ENCODE measurements around the gene CATSPERB.
"Not testable (repeated sequence)": the region's sequence is repeated elsewhere in the genome, so short reads cannot be mapped to it uniquely, and the experiment has no call there.

CATSPERB gene

GRCh38 chr14:91674911-91675310 lies 57.0 kb downstream of the CATSPERB start:
- Histone ChIP-seq H2BK120ac (ENCODE audit: low read depth, low read length) (no peak overlapping the region), H2BK15ac (ENCODE audit: low read length) (no peak overlapping the region), H4K8ac (ENCODE audit: low read depth, low read length) (no peak overlapping the region), H3K14ac (ENCODE audit: low read length) (no peak overlapping the region), H3K79me1 (ENCODE audit: low read depth, low read length) (no peaks in the 10 kb centered on the region), H2BK5ac (ENCODE audit: low read length) (no peak overlapping the region), H3K4me1 (ENCODE audit: control insufficient read depth in 2 of 2, insufficient read depth in 1 of 2, low read depth in 1 of 2, low read length in 2 of 2) (no peaks in the 10 kb centered on the region), H3K4ac (ENCODE audit: low read length) (no peak overlapping the region), H3K27ac (replicated peaks; ENCODE audit: low read length) (no peak overlapping the region), H2AFZ (ENCODE audit: low read length) (no peak overlapping the region), H2BK12ac (ENCODE audit: low read length) (no peak overlapping the region), H3K4me2 (ENCODE audit: insufficient read depth, low read length, poor library complexity, severe bottlenecking) (no peak overlapping the region), H2AK5ac (ENCODE audit: low read depth, low read length) (no peak overlapping the region), H3K27me3 (ENCODE audit: control insufficient read depth in 3 of 3, insufficient read depth in 3 of 3, low read depth in 1 of 3, low read length in 3 of 3) (no peaks in the 10 kb centered on the region), H3K23ac (ENCODE audit: low read depth, low read length, poor library complexity) (no peak overlapping the region), H3K18ac (ENCODE audit: low read length) (no peak overlapping the region), H3K9me3 (replicated peaks in 1 of 2; ENCODE audit: control insufficient read depth in 2 of 2, insufficient read depth in 1 of 2, low read depth in 1 of 2, low read length in 2 of 2) (peaks cover 2% of the 10 kb centered on the region in 2 donors), H3K4me3 (ENCODE audit: low read length in 2 of 2) (no peak overlapping the region), H4K91ac (ENCODE audit: low read depth, low read length, poor library complexity) (no peak overlapping the region), H3K9ac (ENCODE audit: low read depth, low read length, poor library complexity) (no peak overlapping the region), H3K36me3 (replicated peaks in 1 of 2; ENCODE audit: control insufficient read depth in 2 of 2, insufficient read depth in 2 of 2, low read length in 2 of 2) (no peaks in the 10 kb centered on the region)
- no CpG with 5 or more reads among the region's 3 CpGs for whole genome bisulfite sequencing, 2 donors (ENCODE audit: extremely low coverage in 2 of 2, insufficient read length in 2 of 2, insufficient replicate concordance in 1 of 2)
- no peak for DNase-seq (ENCODE audit: low spot score)

GRCh38 chr14:91669867-91670266 lies 62.0 kb downstream of the CATSPERB start:
- Histone ChIP-seq H2BK5ac (ENCODE audit: low read length) (no peak overlapping the region), H3K27me3 (ENCODE audit: control insufficient read depth in 3 of 3, insufficient read depth in 3 of 3, low read depth in 1 of 3, low read length in 3 of 3) (no peaks in the 10 kb centered on the region), H3K4me2 (ENCODE audit: insufficient read depth, low read length, poor library complexity, severe bottlenecking) (no peak overlapping the region), H3K14ac (ENCODE audit: low read length) (no peak overlapping the region), H2BK15ac (ENCODE audit: low read length) (no peak overlapping the region), H3K4me3 (ENCODE audit: low read length in 2 of 2) (no peak overlapping the region), H2BK120ac (ENCODE audit: low read depth, low read length) (no peak overlapping the region), H3K23ac (ENCODE audit: low read depth, low read length, poor library complexity) (no peak overlapping the region), H3K79me1 (ENCODE audit: low read depth, low read length) (no peaks in the 10 kb centered on the region), H3K36me3 (replicated peaks in 1 of 2; ENCODE audit: control insufficient read depth in 2 of 2, insufficient read depth in 2 of 2, low read length in 2 of 2) (no peaks in the 10 kb centered on the region), H2BK12ac (ENCODE audit: low read length) (no peak overlapping the region), H3K18ac (ENCODE audit: low read length) (no peak overlapping the region), H3K27ac (replicated peaks; ENCODE audit: low read length) (no peak overlapping the region), H2AK5ac (ENCODE audit: low read depth, low read length) (no peak overlapping the region), H4K91ac (ENCODE audit: low read depth, low read length, poor library complexity) (no peak overlapping the region), H2AFZ (ENCODE audit: low read length) (no peak overlapping the region), H3K9me3 (replicated peaks in 1 of 2; ENCODE audit: control insufficient read depth in 2 of 2, insufficient read depth in 1 of 2, low read depth in 1 of 2, low read length in 2 of 2) (no peaks in the 10 kb centered on the region), H4K8ac (ENCODE audit: low read depth, low read length) (no peak overlapping the region), H3K9ac (ENCODE audit: low read depth, low read length, poor library complexity) (no peak overlapping the region), H3K4me1 (ENCODE audit: control insufficient read depth in 2 of 2, insufficient read depth in 1 of 2, low read depth in 1 of 2, low read length in 2 of 2) (no peaks in the 10 kb centered on the region), H3K4ac (ENCODE audit: low read length) (no peak overlapping the region)
- WGBS, 2 donors (ENCODE audit: extremely low coverage in 2 of 2, insufficient read length in 2 of 2, insufficient replicate concordance in 1 of 2) = no CpG with 5 or more reads among the region's 2 CpGs
- DNase-seq (ENCODE audit: low spot score) = no peak

GRCh38 chr14:91667101-91667500 lies 64.8 kb downstream of the CATSPERB start:
- H3K79me1 ChIP-seq (ENCODE audit: low read depth, low read length); DNase-seq (ENCODE audit: low spot score); H2BK5ac ChIP-seq (ENCODE audit: low read length); H3K4ac ChIP-seq (ENCODE audit: low read length); H2BK15ac ChIP-seq (ENCODE audit: low read length); H3K36me3 ChIP-seq (replicated peaks in 1 of 2; ENCODE audit: control insufficient read depth in 2 of 2, insufficient read depth in 2 of 2, low read length in 2 of 2); H3K4me2 ChIP-seq (ENCODE audit: insufficient read depth, low read length, poor library complexity, severe bottlenecking); H3K4me1 ChIP-seq (ENCODE audit: control insufficient read depth in 2 of 2, insufficient read depth in 1 of 2, low read depth in 1 of 2, low read length in 2 of 2); H3K27me3 ChIP-seq (ENCODE audit: control insufficient read depth in 3 of 3, insufficient read depth in 3 of 3, low read depth in 1 of 3, low read length in 3 of 3); H3K23ac ChIP-seq (ENCODE audit: low read depth, low read length, poor library complexity); H2BK12ac ChIP-seq (ENCODE audit: low read length); H3K18ac ChIP-seq (ENCODE audit: low read length); H4K91ac ChIP-seq (ENCODE audit: low read depth, low read length, poor library complexity); H4K8ac ChIP-seq (ENCODE audit: low read depth, low read length); H2BK120ac ChIP-seq (ENCODE audit: low read depth, low read length); H3K9ac ChIP-seq (ENCODE audit: low read depth, low read length, poor library complexity); H2AFZ ChIP-seq (ENCODE audit: low read length); H3K9me3 ChIP-seq (replicated peaks in 1 of 2; ENCODE audit: control insufficient read depth in 2 of 2, insufficient read depth in 1 of 2, low read depth in 1 of 2, low read length in 2 of 2); H2AK5ac ChIP-seq (ENCODE audit: low read depth, low read length); H3K4me3 ChIP-seq (ENCODE audit: low read length in 2 of 2); H3K27ac ChIP-seq (replicated peaks; ENCODE audit: low read length); H3K14ac ChIP-seq (ENCODE audit: low read length): not testable (repeated sequence)
- WGBS, 2 donors (ENCODE audit: extremely low coverage in 2 of 2, insufficient read length in 2 of 2, insufficient replicate concordance in 1 of 2) = no CpG with 5 or more reads among the region's 2 CpGs

- no CpG with 5 or more reads among the region's 2 CpGs for WGBS, 2 donors (ENCODE audit: extremely low coverage in 2 of 2, insufficient read length in 2 of 2, insufficient replicate concordance in 1 of 2)
- H3K4me1 ChIP-seq (ENCODE audit: control insufficient read depth in 2 of 2, insufficient read depth in 1 of 2, low read depth in 1 of 2, low read length in 2 of 2) = no peaks in the 10 kb centered on the region
- no peak overlapping the region for H3K4me3 ChIP-seq (ENCODE audit: low read length in 2 of 2)
- H3K79me1 ChIP-seq (ENCODE audit: low read depth, low read length) = no peaks in the 10 kb centered on the region
- no peak for DNase-seq (ENCODE audit: low spot score)
- no peaks in the 10 kb centered on the region for H3K36me3 ChIP-seq (replicated peaks in 1 of 2; ENCODE audit: control insufficient read depth in 2 of 2, insufficient read depth in 2 of 2, low read length in 2 of 2)
- no peak overlapping the region for H3K18ac ChIP-seq (ENCODE audit: low read length)
- no peak overlapping the region for H2BK120ac ChIP-seq (ENCODE audit: low read depth, low read length)
- no peak overlapping the region for H2BK15ac ChIP-seq (ENCODE audit: low read length)
- no peak overlapping the region for H2AK5ac ChIP-seq (ENCODE audit: low read depth, low read length)
- no peak overlapping the region for H3K14ac ChIP-seq (ENCODE audit: low read length)
- H2AFZ ChIP-seq (ENCODE audit: low read length) = no peak overlapping the region
- H2BK5ac ChIP-seq (ENCODE audit: low read length) = no peak overlapping the region
- no peak overlapping the region for H3K9ac ChIP-seq (ENCODE audit: low read depth, low read length, poor library complexity)
- H4K91ac ChIP-seq (ENCODE audit: low read depth, low read length, poor library complexity) = no peak overlapping the region
- H3K27ac ChIP-seq (replicated peaks; ENCODE audit: low read length) = no peak overlapping the region
- H2BK12ac ChIP-seq (ENCODE audit: low read length) = no peak overlapping the region
- no peak overlapping the region for H3K23ac ChIP-seq (ENCODE audit: low read depth, low read length, poor library complexity)
- H4K8ac ChIP-seq (ENCODE audit: low read depth, low read length) = no peak overlapping the region
- H3K9me3 ChIP-seq (replicated peaks in 1 of 2; ENCODE audit: control insufficient read depth in 2 of 2, insufficient read depth in 1 of 2, low read depth in 1 of 2, low read length in 2 of 2) = no peaks in the 10 kb centered on the region
- no peak overlapping the region for H3K4ac ChIP-seq (ENCODE audit: low read length)
- H3K4me2 ChIP-seq (ENCODE audit: insufficient read depth, low read length, poor library complexity, severe bottlenecking) = no peak overlapping the region
- H3K27me3 ChIP-seq (ENCODE audit: control insufficient read depth in 3 of 3, insufficient read depth in 3 of 3, low read depth in 1 of 3, low read length in 3 of 3) = no peaks in the 10 kb centered on the region
Observed at GRCh38 chr14:91660790-91661189, 71.1 kb downstream of the CATSPERB start.
